Tibial artery (tissue), 4 donors: Measurements from ENCODE around the gene AGAP3.
A peak's percentile ranks its signal among the peaks of the same experiment; 100 is the strongest.

Experiments used
- DNase-seq, 2 donors: peaks; one replicate each; pipeline ENCODE4 v3.0.0-alpha.2; 2019
- H3K27ac ChIP-seq, 2 donors: fragments of 200-600 bp; sonication (generic) in 1 of 2; 1 replicate in 1 of 2; 2 replicates in 1 of 2; pipeline ENCODE4 v1.5.1; 2018 to 2019; ENCODE audit warnings: mild to moderate bottlenecking in 1 of 2
- H3K27me3 ChIP-seq, 2 donors: fragments of 200-600 bp; sonication (generic) in 1 of 2; one replicate each; pipeline versions ENCODE4 v1.5.1 to v1.6.0; 2016 to 2019
- H3K36me3 ChIP-seq, 3 donors: fragments of 200-600 bp; sonication (generic) in 2 of 3; one replicate each; pipeline ENCODE4 v1.5.1; 2016 to 2019; ENCODE audit warnings: mild to moderate bottlenecking in 2 of 3
- H3K4me1 ChIP-seq, 4 donors: fragments of 200-600 bp; sonication (generic) in 2 of 4; 1 replicate in 3 of 4; 2 replicates in 1 of 4; pipeline ENCODE4 v1.5.1; 2016 to 2019
- H3K4me3 ChIP-seq, 2 donors: fragments of 200-600 bp; sonication (generic) in 1 of 2; 1 replicate in 1 of 2; 2 replicates in 1 of 2; pipeline ENCODE4 v1.5.1; 2018 to 2019; ENCODE audit warnings: mild to moderate bottlenecking in 2 of 2
- H3K9me3 ChIP-seq, 3 donors: fragments of 200-600 bp; sonication (generic) in 1 of 3; one replicate each; pipeline ENCODE4 v1.5.1; 2016 to 2019
- intact Hi-C: fragments of 100-400 bp; cut with DNase I; formaldehyde crosslinking; loops from one replicate; pipeline ENCODE4 v1.15.0; 2023; ENCODE audit warnings: low total_unique reads
- TF ChIP-seq, protein P1 (sequence below), 2 experiments: fragments of 200-600 bp in 1 of 2; fragments of 450-650 bp in 1 of 2; IDR thresholded peaks; one replicate each; pipeline ENCODE4 v1.5.1; 2017 to 2019; ENCODE audit warnings: antibody characterized with exemption in 2 of 2, mild to moderate bottlenecking in 1 of 2, moderate library complexity in 1 of 2

Gene AGAP3

DNA sequence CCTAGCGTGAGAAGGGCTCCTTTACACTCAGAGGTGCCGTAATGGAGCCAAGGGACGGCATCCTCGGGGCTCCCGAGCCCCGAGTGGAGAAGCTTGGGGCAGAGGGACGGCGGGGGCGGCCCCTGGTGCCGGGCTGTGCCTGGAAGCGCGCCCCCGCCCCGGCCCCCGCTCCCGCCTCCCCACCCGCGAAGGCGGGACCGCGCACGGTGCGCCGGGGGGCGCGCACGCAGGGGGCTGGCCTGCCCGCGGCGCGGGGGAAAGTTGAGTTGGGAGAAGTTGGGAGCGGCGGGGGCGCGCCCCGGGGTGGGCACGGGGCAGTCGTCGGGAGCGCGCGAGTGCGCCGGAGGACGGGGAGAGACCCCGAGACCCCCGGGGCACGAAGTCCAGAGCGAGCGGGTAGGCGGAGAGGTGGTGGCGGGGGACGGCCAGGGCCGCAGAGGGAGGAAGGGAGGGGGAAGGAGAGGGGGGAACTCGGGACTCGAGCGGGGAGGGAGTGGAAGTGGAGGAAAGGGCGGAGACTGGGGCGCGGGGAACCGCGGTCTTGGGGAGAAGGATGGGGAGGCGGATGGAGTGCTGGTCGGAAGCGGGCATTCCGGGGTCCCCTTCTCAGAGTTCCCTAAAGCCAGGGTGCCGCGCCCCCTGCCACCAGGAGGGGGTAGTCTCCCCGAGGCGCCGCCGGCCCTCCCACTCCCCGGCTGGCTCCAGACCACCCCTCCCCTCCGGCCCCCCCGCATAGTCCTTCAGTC, 26.7 kb upstream of the AGAP3 start, which contains the start of gene SLC4A2:
SLC4A2 (plus strand) TSS at position 223 of the 746 bp plus-strand sequence. CDS start 2,399 bp downstream, outside the sequence.
- Histone ChIP-seq H3K27ac (peak within 1 kb of the TSS; percentile 91 to 98), H3K36me3 (peaks cover 4 to 8% (median 4%) of the 10 kb centered on the region in 3 donors), H3K27me3 (no peaks in the 10 kb centered on the region), H3K4me1 (peaks cover 0 to 61% (median 52%) of the 10 kb centered on the region in 4 donors), H3K4me3 (peak within 1 kb of the TSS; percentile 65 to 81), H3K9me3 (no peaks in the 10 kb centered on the region)
- intact Hi-C loops = loop anchor here (2.0 kb wide), 2 partner anchors 27 to 31 kb away; partner anchors contain the start of genes ABCB8 and AGAP3
- DNase-seq = peak; percentile 77 to 92
- TF ChIP-seq, protein P1, sequence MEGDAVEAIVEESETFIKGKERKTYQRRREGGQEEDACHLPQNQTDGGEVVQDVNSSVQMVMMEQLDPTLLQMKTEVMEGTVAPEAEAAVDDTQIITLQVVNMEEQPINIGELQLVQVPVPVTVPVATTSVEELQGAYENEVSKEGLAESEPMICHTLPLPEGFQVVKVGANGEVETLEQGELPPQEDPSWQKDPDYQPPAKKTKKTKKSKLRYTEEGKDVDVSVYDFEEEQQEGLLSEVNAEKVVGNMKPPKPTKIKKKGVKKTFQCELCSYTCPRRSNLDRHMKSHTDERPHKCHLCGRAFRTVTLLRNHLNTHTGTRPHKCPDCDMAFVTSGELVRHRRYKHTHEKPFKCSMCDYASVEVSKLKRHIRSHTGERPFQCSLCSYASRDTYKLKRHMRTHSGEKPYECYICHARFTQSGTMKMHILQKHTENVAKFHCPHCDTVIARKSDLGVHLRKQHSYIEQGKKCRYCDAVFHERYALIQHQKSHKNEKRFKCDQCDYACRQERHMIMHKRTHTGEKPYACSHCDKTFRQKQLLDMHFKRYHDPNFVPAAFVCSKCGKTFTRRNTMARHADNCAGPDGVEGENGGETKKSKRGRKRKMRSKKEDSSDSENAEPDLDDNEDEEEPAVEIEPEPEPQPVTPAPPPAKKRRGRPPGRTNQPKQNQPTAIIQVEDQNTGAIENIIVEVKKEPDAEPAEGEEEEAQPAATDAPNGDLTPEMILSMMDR (IDR thresholded peaks at IDR 0.05) = peak; percentile 42 to 45

DNA sequence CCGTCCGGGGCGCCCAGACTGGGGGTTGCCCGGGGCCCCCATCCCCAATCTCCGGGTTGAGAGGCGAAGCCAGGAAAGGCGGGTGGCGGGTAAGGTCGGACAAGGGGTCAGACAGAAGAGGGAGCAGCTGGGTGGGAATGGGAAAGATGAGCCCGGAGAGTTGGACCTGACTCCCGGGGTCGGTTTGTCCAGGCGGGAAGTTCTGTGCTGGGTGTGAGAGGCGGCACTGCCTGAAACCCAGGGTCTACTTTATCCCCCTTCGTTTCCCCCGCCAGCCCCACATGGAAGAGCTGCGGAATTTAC, 26.2 kb upstream of the AGAP3 start:
- H3K27me3 ChIP-seq = no peaks in the 10 kb centered on the region
- DNase-seq = no peak
- H3K36me3 ChIP-seq = peaks cover 9 to 13% (median 10%) of the 10 kb centered on the region in 3 donors
- H3K4me3 ChIP-seq = peak overlapping the region; percentile 65 to 81
- H3K27ac ChIP-seq = peak overlapping the region; percentile 91 to 98
- no peaks in the 10 kb centered on the region for H3K9me3 ChIP-seq
- intact Hi-C loops = no loop called here
- peaks cover 0 to 61% (median 52%) of the 10 kb centered on the region in 4 donors for H3K4me1 ChIP-seq
- TF ChIP-seq, protein P1 (IDR thresholded peaks at IDR 0.05) = peak in 1 of 2 experiments; percentile 3

DNA sequence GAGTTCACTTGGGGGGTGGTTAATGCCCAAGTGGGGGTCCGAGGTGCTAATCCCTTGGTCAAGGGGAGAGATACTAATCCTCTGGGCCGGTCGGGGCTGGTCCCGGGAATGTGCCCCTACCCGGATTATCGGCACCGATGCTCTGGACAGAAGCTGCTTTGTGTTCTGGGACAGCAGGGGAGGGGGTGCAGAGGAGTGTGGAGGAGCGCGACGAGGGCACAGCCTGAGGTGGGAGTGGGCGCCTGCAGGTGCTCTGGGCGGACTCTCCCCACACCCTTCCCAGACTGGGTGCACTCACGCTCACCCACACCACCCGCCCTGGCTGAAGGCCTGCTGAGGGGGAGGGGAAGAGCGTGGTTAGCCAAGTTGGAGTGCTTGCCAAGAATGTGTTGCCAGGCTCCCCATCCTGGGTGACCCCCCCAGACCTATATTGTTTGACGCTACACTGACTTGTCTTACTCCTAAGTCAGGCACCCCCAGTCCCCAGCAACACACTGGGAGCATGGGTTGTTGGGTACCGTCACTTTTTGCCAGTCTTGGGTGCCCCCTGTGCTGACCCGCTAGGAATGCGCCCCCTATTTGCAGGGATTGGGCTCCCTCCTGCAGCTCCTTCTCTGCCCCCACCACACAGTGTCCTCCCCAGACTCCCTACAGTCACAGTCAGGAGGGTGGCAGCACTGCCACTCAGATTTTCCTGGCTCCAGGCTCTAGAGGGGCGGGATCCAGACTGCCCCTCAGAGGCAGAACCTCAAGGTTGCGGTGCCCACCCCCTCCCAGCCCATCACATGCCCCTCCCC, 25.7 kb upstream of the AGAP3 start:
- TF ChIP-seq, protein P1 (IDR thresholded peaks at IDR 0.05) = no peak
- peak in 1 of 2 donors; percentile 80 for DNase-seq
- peaks cover 15 to 19% (median 15%) of the 10 kb centered on the region in 3 donors for H3K36me3 ChIP-seq
- intact Hi-C loops = no loop called here
- peak overlapping the region; percentile 91 to 98 for H3K27ac ChIP-seq
- no peaks in the 10 kb centered on the region for H3K9me3 ChIP-seq
- H3K4me1 ChIP-seq = peaks cover 0 to 61% (median 52%) of the 10 kb centered on the region in 4 donors
- no peaks in the 10 kb centered on the region for H3K27me3 ChIP-seq
- peak overlapping the region; percentile 65 to 81 for H3K4me3 ChIP-seq

DNA sequence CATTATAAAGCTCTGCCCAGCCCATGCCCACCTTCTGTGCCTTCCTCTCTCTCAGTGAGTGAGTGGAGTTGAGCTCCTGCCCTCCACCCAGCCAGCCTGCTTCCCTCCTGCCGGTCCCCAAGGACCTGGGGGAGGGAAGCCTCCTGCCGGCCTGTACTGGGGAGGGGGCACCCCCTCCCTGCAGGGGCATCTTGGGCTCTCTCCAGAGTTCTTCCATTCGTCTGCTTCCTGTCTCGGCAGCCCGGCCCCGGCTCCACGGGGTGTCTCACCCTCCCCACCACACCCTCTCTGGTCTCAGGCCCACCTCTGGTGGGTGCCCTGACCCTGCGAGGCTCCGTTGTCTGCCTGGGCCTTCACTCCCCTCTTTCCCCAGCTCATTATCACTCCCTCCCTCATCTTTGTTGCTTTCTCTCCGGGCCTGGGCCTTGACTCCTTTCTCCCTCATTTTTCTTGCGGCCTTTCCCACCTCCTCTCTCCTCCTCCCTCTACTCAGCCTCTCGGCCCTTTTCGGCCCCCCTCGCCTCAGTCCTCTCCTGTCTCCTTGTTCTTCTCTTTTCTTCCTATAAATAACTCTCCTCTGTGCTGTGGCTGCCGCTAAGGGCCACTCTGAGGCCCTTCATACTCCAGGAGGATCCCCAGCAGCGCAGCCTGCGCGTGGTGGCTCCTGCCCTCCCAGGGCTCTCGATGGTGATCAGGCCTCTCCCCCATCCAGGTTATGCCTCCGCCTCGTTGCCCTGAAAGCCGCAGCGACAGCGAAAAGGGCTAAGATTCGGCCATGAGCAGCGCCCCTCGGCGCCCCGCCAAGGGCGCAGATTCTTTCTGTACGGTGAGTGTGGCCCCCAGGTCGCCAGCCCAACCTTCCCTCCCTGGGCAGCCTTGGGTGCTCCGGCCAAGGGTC, 24.8 kb upstream of the AGAP3 start:
- DNase-seq = no peak
- TF ChIP-seq, protein P1 (IDR thresholded peaks at IDR 0.05) = no peak
- Histone ChIP-seq H3K27ac (peak overlapping the region; percentile 91 to 98), H3K4me3 (peak overlapping the region; percentile 65 to 81), H3K27me3 (no peaks in the 10 kb centered on the region), H3K9me3 (no peaks in the 10 kb centered on the region), H3K4me1 (peaks cover 0 to 60% (median 52%) of the 10 kb centered on the region in 4 donors), H3K36me3 (peaks cover 23 to 27% (median 24%) of the 10 kb centered on the region in 3 donors)
- intact Hi-C loops = no loop called here

DNA sequence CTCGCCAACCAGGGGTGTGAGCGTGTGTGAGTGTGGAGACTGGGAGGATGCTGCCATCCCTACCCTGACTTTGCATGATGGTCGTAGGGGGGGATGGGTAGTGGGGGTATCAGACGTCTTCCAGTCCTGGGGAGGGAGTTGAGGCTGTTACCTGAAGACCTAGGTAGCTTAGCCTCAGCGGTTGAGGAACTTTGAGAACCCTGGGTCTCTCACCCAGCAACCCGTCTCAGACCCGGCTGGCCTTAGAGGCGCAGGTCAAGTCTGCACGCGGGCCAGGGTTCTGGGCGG, 24.2 kb upstream of the AGAP3 start:
- Histone ChIP-seq H3K9me3 (no peaks in the 10 kb centered on the region), H3K4me1 (peaks cover 0 to 54% (median 46%) of the 10 kb centered on the region in 4 donors), H3K27me3 (no peaks in the 10 kb centered on the region), H3K4me3 (no peak overlapping the region), H3K36me3 (peaks cover 29 to 33% (median 30%) of the 10 kb centered on the region in 3 donors), H3K27ac (peak overlapping the region; percentile 91 to 98)
- TF ChIP-seq, protein P1 (IDR thresholded peaks at IDR 0.05) = no peak
- DNase-seq = no peak
- intact Hi-C loops = no loop called here
